HG03565 (cell line): Measurements from ENCODE around the gene FRMD4A.

Experiments used
- ATAC-seq: cut with Tn5 transposase; IDR thresholded peaks from one replicate; pipeline ENCODE4 v1.9.1; 2021; ENCODE audit warnings: mild to moderate bottlenecking, moderate library complexity; ENCODE audit not compliant: unreplicated experiment

FRMD4A gene

GRCh38 chr10:13994932-13995331 is 335.8 kb downstream of the FRMD4A start:
- ATAC-seq: no peak

- ATAC-seq: no peak
Observed at GRCh38 chr10:13993673-13994089, 337.0 kb downstream of the FRMD4A start.

GRCh38 chr10:13993169-13993568 is 337.6 kb downstream of the FRMD4A start:
- ATAC-seq: no peak

- no peak for ATAC-seq
Observed at GRCh38 chr10:13991353-13991752, 339.4 kb downstream of the FRMD4A start.

GRCh38 chr10:13990946-13991345 is 339.8 kb downstream of the FRMD4A start:
- ATAC-seq: no peak

DNA sequence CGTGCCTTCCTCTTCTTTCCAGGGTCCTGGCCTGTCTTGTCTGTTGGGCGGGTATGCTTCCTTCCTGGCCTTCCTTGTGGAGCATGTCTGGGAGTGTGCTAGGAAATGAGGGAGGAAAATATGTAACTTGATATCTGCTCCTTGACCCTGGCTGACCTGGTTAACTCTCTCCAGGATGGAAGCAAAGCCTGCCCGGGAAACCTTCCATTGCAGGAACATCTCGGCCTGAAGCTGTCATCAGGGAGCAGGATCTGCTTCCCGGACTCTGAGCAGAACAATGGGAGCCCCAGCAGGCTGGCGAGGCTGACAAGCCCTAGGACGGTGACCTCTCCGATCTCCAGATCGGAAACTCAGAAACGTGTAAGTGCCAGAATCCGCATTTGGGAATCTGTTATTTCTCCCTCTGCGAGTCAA is 340.3 kb downstream of the FRMD4A start:
- no peak for ATAC-seq

GRCh38 chr10:13989616-13990015 is 341.1 kb downstream of the FRMD4A start:
- no peak for ATAC-seq

- ATAC-seq: no peak
Observed at GRCh38 chr10:13987446-13987845, 343.3 kb downstream of the FRMD4A start.

DNA sequence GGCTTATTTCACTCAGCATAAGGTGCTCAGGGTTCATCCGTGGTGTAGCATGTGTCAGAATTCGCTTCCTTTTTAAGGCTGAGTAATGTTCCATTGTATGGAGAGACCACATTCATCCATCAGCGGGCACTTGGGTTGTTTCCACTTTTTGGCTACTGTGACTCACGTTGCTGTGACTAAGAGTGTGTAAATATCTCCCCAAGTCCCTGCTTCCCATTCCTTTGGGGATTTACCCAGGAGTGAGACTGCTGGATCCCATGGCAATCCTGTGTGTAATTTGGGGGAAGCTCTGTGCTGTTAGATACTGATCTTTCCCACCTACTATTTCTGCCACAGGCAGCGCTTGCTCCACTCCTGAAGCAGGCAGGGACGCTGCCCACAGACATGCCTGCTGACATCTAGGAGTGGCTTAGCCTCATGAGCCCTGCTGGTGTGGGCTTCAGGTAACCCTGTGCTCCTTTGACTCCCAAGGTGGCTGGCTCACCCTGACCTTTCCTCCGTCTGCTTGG is 346.0 kb downstream of the FRMD4A start:
- no peak for ATAC-seq

GRCh38 chr10:13983035-13983434 is 347.7 kb downstream of the FRMD4A start:
- ATAC-seq: no peak

GRCh38 chr10:13978533-13979115 is 352.1 kb downstream of the FRMD4A start:
- no peak for ATAC-seq

DNA sequence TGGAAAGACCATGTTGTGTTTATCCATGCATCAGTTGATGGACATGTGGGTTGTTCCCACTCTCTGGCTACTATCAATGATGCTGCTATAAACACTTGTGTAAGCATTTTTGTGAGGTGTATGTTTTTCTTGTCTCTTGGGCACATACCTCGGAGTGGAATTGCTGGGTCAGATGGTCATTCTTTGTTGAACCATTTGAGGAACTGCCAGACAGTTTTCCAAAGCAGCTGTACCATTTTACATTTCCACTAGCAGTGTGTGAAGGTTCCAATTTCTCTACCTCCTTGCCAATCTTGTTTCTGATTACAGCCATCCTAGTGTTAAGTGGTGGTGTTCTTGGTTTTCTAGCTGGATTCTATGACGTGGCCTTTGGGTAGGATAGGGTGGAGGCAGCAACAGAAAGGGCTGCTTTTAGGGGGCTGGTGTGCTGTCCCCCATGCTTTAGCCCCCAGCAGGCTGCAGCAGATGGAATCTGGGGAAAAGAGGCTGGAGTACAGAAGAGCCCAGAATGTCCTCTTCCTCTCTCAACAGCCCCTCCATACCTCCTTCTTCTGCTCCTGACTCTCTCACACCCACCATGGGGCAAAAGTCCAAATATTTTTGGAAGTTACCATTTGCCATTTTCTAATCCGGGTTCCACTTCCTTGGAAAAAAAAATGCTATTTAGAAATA is 352.7 kb downstream of the FRMD4A start:
- ATAC-seq: no peak

DNA sequence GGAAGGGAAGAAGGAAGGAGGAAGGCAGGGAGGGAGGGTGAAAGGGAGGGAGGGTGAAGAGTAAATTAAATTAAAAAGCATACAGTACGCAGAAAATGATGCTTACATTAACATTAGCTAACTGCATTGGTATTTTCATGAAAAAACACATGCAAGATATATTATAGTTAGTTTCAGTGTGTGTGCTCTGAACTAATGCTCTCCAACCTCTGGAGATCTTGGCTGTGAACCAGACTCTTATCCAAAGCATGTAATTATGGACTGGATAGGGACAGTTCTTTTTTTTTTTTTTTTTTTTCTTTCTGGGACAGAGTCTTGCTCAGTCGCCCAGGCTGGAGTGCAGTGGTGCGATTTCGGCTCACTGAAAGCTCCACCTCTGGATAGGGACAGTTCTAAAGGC is 357.0 kb downstream of the FRMD4A start:
- no peak for ATAC-seq

- ATAC-seq: no peak
Observed at GRCh38 chr10:13972609-13973008, 358.1 kb downstream of the FRMD4A start.

- no peak for ATAC-seq
Observed at GRCh38 chr10:13971601-13972475, 358.9 kb downstream of the FRMD4A start.

DNA sequence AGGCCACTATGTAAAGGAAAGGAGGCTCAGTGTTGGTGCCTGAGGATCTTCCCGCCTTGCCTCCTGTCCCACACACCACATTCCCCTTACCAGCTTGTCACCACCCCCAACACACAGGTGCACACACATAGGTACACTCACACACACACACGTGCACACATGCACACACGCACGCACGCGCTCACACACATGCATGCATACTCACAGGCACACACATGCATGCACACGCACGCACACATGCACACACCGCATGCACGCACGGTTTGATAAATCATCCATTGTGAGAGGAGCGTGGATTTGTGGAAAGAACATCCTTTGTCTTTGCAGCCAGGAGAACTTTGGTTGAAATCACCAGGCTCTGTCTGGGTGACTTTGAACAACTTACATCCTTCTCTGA is 359.8 kb downstream of the FRMD4A start:
- ATAC-seq: no peak

GRCh38 chr10:13970236-13970956 is 360.3 kb downstream of the FRMD4A start:
- no peak for ATAC-seq

DNA sequence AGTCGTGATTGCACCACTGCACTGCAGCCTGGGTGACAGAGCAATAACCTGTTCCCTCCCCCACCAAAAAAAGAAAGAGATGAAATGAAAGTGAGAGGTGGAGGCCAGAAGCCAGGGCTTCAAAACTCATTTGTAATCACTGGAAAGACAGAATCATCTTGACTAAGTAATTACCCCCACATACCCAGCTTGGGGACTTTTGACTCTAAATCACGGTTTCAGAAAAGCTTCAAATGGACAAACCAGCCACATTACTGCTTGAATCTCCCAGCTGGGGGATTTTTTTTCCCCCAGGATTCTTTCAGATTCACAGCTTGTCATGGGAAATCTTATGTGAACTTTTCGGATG is 361.0 kb downstream of the FRMD4A start:
- ATAC-seq: no peak

- ATAC-seq: no peak
Observed at GRCh38 chr10:13969118-13969791, 361.5 kb downstream of the FRMD4A start.

DNA sequence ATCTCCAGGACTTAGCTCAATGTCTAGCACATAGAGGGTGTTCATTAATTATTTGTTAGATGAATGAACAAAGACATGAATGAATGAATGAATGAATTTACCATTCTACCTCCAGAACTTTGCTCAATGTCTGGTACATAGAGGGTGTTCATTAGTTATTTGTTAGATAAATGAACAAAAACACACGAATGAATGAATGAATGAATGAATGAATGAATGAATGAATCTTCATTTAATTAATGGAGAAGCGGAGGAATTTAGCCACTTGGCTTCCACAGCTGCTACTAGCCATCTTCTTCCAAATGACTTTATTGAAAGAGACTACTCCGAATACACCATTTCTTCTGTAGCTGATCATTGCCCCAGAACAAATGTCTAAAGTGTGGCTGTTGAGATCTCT is 368.9 kb downstream of the FRMD4A start:
- no peak for ATAC-seq

DNA sequence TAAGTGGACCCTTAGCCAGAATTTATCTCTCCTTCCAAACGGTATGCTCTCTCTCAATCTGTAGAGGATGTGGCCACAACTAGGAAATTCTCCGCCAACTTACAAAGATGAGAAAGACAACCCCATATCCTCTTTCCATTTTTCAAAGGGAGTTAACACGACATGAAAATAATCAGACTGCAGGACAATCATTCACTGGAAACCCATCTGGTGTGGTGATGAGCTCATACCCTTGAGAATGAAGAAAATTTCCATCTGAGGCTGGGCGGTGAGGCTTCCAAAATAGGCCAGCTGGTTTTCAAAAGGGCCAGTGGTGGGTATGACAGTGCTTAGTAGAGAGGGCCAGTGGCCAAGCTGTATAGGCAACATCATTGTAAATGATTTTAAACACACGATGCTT is 369.6 kb downstream of the FRMD4A start:
- no peak for ATAC-seq
